Fibroblast of skin of right quadriceps (primary cell): ENCODE data around the gene SGSM1.
"Not testable (repeated sequence)": the region's sequence is repeated elsewhere in the genome, so short reads cannot be mapped to it uniquely, and the experiment has no call there.

Experiments
- DNase-seq: peaks from one replicate; pipeline ENCODE4 v3.0.0-alpha.2; 2013

Gene SGSM1

GRCh38 chr22:24809331-24809730, 3.3 kb downstream of the SGSM1 start:
- no peak for DNase-seq

GRCh38 chr22:24810043-24810749, 4.2 kb downstream of the SGSM1 start:
- DNase-seq, result no peak

DNA sequence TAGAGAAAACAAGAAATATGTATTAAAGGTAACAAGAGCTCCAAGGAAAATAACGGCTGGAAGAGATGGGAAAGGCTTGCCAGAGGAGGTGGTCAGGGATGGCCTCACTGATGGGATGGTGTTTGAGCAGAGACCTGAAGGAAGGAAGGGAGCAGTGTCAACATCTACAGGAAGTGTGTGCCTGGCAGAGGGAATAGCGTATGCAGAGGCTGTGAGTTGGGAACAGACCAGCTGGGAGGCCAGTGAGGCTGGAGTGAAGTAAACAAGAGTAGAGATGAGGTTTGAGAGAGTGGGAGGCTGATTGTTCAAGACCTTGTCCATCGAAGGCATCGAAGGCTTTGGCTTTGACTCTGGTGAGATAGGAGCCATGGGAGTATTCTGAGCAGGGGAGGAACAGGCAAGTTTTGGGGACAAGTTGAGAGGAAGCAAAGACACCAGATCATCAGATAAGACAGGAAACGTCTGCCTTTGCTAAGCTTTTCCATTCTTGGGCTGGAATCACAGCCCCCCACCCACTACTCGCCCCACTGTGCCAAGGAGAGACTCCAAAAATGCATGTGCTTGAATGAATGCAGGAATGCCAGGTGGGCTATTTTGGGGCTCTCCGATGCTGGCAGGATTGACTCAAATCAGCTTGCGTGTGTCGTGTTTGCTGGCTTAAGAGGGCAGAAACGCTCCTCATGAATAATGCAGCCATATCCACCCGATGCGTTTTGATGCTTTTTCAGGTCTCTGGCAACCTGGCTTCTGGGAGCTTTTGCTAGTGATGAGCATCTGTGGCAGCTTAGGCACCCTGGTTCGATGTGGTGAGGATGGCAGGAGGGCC, 7.2 kb downstream of the SGSM1 start:
- no peak for DNase-seq

DNA sequence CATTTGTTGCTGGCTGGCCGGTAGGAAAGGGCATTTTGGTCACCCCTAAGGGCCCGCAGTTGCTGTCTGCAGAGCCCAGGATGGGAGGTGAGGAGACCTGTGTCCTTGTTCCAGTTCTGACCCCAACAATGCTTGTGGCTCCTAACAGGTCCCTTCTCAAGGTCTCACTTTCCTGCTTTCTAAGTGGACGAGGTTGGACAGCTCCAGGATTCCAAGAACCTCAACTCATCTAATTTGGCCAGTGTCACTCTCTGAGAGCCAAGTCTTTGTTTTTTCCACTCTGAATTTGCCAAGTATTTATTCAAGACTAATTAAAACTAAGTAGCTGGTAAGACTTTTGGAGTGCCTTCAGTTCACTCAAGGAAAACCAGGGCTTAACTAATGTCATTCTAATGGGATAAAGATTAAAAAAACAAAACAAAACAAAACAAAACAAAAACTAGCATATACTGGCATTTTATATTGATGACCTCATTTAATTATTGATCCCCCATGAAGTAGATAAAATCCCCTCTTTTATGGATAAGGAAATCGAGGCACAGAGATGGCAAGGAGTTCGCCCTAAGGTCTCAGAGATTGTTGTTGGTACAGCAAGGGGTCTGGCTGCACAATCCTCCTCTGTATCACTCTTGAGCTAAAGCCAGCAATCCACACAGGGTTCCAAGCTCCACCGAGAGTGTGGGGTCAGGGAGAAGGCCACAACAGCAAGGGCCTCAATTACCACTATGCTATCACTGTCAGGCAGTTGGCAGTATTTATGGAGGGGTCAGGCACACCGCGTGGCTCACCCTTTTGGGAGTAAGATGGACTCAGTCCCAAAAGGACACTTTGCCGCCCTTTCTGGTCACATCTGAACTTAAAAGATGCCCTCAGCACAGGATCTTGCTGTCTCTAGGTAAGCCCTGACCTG, 8.1 kb downstream of the SGSM1 start:
- no peak for DNase-seq

GRCh38 chr22:24816806-24817205, 10.8 kb downstream of the SGSM1 start:
- DNase-seq, result no peak

- no peak for DNase-seq
Observed at GRCh38 chr22:24819487-24819886, 13.5 kb downstream of the SGSM1 start.

DNA sequence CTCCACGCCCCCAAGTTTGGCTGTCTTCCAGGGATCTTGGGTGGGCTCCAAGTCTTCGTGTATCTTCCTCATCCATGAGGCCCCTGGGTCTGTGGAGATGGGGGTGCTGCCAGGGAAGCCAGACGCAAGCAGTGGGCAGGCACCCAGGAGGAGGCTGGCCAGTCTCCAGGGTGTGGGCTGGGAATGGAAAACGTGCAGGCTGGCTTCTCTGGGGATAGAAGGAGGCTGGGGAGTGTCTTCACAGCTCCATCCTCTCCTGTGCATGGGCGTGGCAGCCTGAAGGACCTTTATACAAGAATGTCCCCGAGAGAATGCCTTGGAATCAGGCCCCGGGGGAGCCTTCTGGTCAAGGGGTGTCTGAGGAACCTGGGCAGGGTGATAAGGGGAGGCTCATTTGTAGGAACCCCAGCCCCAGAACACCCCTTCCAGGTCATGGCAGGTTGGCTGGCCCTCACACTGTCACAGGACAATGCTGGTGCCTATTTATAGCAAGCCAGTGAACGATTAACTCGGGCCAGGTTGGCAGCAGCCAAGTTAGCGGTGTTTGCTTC, 14.0 kb downstream of the SGSM1 start:
- DNase-seq, result no peak

DNA sequence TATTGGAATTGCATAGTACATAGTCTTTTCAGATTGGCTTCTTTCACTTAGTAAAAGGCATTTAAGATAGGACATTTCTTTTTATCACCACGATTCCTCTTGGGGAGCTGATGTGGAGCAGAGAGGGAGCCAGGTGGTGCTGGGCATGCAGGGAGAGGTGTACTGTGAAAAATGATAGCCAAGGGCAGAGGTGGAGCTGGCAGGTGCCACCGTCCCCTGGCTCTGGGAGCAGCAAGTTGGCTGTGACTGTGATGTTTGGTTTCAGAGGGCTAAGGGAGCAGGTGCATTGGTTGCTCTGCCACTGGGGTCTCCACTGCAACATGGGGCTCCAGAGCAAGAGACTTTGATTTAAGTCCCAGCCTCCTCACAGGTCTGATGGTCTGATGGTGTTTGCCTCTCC, 16.5 kb downstream of the SGSM1 start:
- no peak for DNase-seq

DNA sequence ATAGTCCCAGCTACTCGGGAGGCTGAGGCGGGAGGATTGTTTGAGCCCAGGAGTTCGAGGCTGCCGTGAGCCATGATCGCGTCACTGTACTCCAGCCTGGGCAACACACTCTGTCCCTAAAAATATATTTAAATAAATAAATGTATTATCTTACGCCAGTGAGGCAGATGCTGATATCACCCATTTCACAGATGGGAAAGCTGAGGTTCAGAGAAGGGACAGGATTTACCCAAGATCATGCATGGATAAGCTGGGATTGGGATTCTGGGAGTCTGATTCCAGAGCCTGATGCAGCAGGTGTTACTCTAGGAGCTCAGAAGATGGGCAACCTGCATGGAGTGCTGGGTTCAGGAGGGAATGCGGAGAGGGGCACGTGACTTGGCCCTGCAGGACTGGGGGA, 17.8 kb downstream of the SGSM1 start:
- no peak for DNase-seq

GRCh38 chr22:24824250-24824649, 18.2 kb downstream of the SGSM1 start:
- DNase-seq, result no peak

DNA sequence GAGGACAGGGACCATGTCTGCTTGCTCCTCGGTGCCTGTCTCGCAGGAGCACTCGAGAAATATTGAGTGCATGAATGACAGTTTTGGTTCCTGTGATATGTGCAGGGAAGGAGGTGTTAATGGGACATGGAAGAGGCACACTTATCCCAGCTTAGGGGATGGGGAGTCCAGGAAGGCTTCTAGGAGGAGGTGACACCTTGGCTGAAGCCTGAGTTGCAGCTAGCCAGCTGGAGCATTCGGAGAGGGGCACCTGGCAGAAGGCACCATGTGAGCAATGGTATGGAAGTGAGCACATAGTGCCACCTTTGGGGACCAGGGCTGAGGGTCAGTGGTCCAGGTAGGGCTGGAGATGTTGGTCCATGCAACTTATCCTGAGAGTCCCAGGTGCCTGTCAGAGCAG, 18.9 kb downstream of the SGSM1 start:
- DNase-seq, result no peak

- no peak for DNase-seq
Observed at GRCh38 chr22:24826710-24827285, 20.8 kb downstream of the SGSM1 start.

DNA sequence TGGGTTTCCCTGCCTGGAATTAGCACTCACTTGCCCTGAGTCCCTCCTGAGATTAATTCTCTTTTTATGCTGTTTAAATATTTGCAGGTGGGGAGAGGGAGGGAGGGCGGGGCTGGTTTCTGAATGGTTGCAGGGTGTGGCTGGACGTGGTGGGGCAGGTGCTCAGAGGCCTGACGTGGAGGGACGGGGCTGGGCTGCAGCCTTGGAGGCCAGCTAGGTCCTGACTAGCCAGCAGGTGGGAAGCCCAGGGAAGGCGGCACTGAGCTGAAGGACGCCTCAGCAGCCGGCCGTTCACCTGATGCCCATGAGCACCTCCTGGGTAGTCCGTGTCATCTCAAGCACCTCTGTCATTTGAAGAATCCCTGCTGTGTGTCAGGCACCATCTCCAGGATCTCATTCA, 21.3 kb downstream of the SGSM1 start:
- no peak for DNase-seq

DNA sequence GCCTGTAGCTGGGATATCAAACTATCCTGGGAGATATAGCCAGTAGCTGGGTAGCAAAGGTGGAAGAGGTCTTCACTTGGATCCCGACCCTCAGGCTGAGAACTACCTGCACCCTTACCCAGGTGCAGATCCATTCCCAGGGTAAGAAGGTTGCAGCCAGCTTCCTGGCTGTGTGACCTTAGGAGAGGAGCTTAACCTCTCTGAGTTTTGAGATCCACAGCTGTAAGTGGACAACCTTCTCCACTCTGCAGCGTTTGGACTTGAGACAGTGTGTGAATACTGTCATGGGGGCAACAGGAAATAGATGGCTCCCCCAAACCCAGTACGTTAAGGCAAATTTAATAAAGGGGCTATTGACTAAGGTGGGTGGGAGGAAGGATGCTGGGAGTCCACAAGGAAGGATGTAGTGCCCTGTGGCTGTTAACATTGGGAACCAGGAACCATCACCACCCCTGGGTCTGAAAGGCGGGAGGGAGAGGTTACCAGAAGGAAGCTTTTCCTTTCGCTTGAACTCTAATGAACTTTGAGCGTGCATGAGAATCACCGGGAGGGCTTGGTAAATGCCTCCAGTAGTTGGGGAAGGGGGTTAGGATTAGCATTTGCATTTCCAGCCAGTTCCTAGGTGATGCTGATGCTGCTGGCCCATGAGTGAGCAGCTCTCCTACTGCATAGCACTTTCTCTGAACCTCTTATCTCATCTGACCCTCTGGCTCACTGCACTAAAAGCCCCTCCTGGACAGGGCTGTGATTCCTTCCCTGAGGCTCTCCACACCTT, 24.4 kb downstream of the SGSM1 start:
- no peak for DNase-seq

GRCh38 chr22:24831687-24832086, 25.7 kb downstream of the SGSM1 start:
- DNase-seq, result no peak

DNA sequence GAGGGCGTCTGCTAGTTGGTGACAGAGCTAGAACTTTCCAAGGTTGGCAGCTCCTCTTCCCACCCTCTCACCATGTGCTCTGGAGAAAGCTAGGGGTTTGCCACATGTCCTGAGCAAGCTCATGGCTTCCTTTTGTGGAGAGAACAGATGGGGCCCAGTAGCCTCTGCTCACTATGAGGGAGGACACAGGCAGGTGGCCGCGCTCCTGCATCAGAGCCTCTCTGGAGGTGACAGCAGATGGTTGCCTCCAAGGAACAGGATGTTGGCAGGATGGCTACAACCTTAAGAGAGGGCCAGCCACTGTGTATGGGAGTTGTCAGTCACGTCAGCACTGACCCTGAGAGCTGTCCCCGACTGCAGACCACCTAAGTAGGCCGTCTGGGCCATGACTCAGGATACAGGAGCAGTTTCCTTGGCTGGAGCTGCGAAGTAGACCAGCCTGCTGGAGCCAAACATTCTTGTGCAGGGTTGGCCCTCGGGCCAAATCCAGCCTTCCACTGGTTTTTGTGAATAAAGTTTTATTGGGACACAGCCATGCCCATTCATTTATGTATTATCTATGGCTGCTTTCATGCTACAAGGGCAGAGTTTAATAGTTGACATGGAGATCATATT, 28.0 kb downstream of the SGSM1 start:
- no peak for DNase-seq

DNA sequence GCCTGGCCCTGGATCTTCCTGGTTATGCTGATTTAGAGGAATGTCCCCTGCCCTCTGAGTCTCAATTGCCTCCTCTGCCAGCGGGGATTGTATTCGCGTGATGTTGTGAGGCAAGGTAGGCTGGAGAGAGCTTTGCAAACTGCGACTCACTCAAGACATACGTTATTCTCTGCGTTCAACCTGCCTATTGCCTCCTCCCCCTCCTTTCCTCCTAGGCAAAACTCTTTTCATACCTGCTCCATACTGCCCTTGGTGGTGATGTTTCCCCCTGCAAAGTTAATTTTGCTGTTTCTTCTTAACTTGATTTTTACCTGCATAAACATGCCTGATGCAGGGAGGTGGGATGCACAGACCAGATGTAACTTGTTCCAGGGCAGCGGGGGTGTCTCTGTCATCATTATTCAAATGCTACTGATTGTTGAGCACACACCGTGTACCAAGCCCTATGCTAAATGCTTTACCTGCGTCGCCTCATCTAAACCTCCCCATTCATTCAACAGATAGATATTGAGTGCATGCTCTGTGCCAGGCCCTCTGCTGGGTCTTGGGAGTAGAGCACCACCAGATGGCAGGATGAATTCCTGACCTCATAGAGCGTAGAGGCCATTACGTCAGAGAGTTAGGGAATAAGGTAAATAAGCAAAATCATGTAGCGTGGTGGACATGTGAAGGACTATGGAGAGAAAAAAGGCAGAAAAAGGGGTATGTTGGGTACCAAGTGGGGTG, 29.0 kb downstream of the SGSM1 start:
- no peak for DNase-seq

DNA sequence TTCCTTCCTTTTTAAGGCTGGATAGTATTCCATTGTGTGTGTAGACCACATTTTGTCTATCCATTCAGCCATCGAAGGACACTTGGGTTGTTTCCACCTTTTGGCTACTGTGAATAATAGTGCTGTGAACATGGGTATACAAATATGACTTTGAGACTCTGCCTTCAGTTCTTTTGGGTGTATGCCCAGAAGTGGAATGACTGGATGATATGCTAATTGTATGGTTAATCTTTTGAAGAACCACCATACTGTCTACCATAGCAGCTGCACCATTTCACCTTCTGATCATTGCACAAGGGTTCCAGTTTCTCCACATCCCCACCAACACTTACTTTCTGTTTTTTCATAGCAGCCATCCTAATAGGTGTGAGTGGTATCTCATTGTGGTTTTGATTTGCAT, 30.3 kb downstream of the SGSM1 start:
- no peak for DNase-seq

- not testable (repeated sequence) for DNase-seq
Observed at GRCh38 chr22:24837517-24837916, 31.5 kb downstream of the SGSM1 start.

DNA sequence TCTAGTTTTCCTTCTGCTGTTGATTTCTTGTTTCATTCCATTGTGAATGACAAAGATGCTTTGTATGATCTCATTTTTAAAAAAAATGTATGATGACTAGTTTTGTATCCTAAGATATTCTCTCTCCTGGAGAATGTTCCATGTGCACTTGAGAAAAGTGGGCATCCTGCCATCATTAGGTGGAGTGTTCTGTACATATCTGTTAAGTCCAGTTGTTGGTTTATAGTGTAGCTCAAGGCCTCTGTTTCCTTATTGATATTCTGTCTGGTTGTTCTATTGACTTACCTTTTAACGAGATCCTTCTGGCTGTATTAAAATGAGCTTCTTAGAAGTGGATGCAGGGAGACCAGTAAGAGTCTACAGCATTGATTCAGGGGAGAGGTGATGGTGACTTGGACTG, 35.2 kb downstream of the SGSM1 start:
- no peak for DNase-seq

DNA sequence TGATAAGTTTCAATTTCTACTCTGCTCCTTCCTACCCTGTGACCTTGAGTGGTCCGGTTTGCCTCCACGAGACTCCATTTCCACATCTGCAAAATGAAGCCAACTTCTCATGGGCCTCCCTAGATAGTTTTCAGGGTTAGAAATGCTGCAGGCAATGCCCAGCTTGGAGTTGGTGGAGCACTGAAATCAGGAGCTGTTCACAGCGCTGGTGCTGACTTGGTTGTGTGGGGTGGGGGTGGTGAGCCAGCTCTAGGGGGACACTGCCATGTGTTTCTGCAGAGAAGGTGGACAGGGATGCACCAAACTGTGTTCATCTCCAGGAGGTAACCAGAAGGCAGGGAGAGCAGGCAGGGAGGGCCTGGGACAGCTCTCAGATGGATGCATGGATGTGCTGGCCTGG, 37.0 kb downstream of the SGSM1 start:
- DNase-seq, result no peak
